ENCODE results near the gene FOXD1. TPM values are rescaled to one million over a fixed set of nuclear protein-coding genes. Genes with fewer than 3 reads are reported as not detected.

The FOXD1 gene
- total and polyA plus RNA-seq, 2 of the 8 experiments (the other 6 are each of a cell fraction or from before 2014, with no cell fraction given): 0.11 to 1.1 TPM

DNA sequence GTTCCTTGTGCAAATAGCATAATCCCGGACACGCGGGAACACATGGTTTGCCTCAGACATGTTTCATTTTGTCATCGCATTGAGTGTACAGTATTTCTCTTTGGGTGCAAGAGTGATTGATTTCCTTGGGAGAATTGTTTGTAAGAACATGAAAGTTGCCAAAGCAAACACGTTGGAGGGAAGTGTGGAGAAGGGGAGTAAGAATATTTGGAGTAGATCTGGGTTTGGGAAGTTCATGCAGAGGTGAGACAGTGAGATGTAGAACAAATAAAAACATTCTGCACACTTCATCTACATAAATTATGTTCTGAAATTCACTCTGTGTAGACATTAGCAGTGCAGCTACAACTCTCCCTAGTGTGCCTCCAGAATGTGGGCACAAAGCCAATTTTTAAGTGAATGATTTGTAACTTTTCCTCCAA is 24.0 kb downstream of the FOXD1 start:
- Histone ChIP-seq H2AFZ (ENCODE audit: low read length) (no peak overlapping the region), H4K20me1 (replicated peaks in 1 of 2; ENCODE audit: control insufficient read depth in 1 of 2, insufficient read depth in 2 of 2, low read length in 2 of 2) (no peaks in the 10 kb centered on the region), H3K56ac (replicated peaks; ENCODE audit: insufficient read length, low read depth, low read length) (no peak overlapping the region), H3K18ac (ENCODE audit: extremely low read depth, low read length) (no peak overlapping the region), H2BK5ac (ENCODE audit: low read depth, low read length) (no peak overlapping the region), H3K36me3 (ENCODE audit: control insufficient read depth in 2 of 4, insufficient read depth in 4 of 4, low read length in 3 of 4) (no peaks in the 10 kb centered on the region; a peak in 1 of 8 replicates), H3K14ac (ENCODE audit: insufficient read length) (no peak overlapping the region), H3K9me3 (ENCODE audit: insufficient read depth in 2 of 2, low read depth in 1 of 2, low read length in 1 of 2) (no peaks in the 10 kb centered on the region), H3K4me2 (ENCODE audit: insufficient read depth in 1 of 2, low read depth in 2 of 2, low read length in 2 of 2) (no peak overlapping the region), H3K9ac (replicated peaks in 1 of 4; ENCODE audit: extremely low read depth in 1 of 4, low read depth in 3 of 4, low read length in 3 of 4) (no peak overlapping the region), H3K79me2 (ENCODE audit: control insufficient read depth in 1 of 2, insufficient read depth in 2 of 2, low read length in 2 of 2) (no peaks in the 10 kb centered on the region; a peak in 1 of 4 replicates), H3K79me1 (ENCODE audit: low read depth, low read length) (no peaks in the 10 kb centered on the region), H3K4ac (replicated peaks; ENCODE audit: insufficient read length, low read depth, low read length) (no peak overlapping the region), H2BK15ac (ENCODE audit: low read length) (no peak overlapping the region), H2AK5ac (ENCODE audit: low read depth, low read length) (no peak overlapping the region), H2BK12ac (ENCODE audit: low read depth, low read length) (no peak overlapping the region), H2BK120ac (replicated peaks; ENCODE audit: low read depth, low read length) (no peak overlapping the region), H3K4me1 (replicated peaks in 1 of 4; ENCODE audit: control insufficient read depth in 3 of 4, insufficient read depth in 4 of 4, low read length in 3 of 4) (peaks cover 0 to 6% (median 0%) of the 10 kb centered on the region in 4 experiments; a peak in 4 of 7 replicates), H4K8ac (ENCODE audit: extremely low read depth, insufficient read depth, low read length) (no peak overlapping the region), H3K27me3 (replicated peaks in 1 of 4; ENCODE audit: control insufficient read depth in 3 of 4, extremely low read depth in 1 of 4, insufficient read depth in 3 of 4, low read length in 3 of 4) (peaks cover 23 to 38% (median 33%) of the 10 kb centered on the region in 4 experiments), H4K91ac (replicated peaks; ENCODE audit: insufficient read length, low read length) (no peak overlapping the region), H2BK20ac (ENCODE audit: low read length) (no peak overlapping the region), H3K23ac (ENCODE audit: insufficient read length) (no peak overlapping the region), H3K4me3 (ENCODE audit: extremely low read depth in 1 of 4, insufficient read depth in 2 of 4, low read depth in 3 of 4, low read length in 4 of 4) (no peak overlapping the region), H3K27ac (ENCODE audit: low read depth, low read length) (no peak overlapping the region), H4K5ac (ENCODE audit: insufficient read length, low read depth, low read length) (no peak overlapping the region), H3K23me2 (ENCODE audit: low read depth, low read length) (peaks cover 5% of the 10 kb centered on the region)
- 80% methylated on average over 5 of the region's 5 CpGs; no CpG with 5 or more reads in 1 of the 2 experiments for WGBS, 2 experiments (ENCODE audit: extremely low coverage in 1 of 2, insufficient coverage in 1 of 2, insufficient read length in 1 of 2, insufficient replicate concordance in 2 of 2, low coverage in 1 of 2, low lambda C conversion rate in 2 of 2, missing lambda C conversion rate in 1 of 2)
- DNase-seq (ENCODE audit: low read depth in 1 of 2, low spot score in 2 of 2) (no peak), FAIRE-seq (no peak)
- ChIA-PET CTCF (ENCODE audit: partially characterized antibody) (interaction anchor here (0.7 to 1.4 kb wide), 2 partner anchors 25 to 30 kb away, joined by 3 read pairs; no protein-coding TSS in a partner anchor), POLR2A (ENCODE audit: partially characterized antibody) (no interaction called here)
- TF ChIP-seq RBBP5 (IDR thresholded peaks at IDR 0.05; ENCODE audit: borderline replicate concordance, low read depth, low read length): no peak
- no peak for TF ChIP-seq ATF2 (IDR thresholded peaks at IDR 0.05; ENCODE audit: low read length)
- no peak for TF ChIP-seq SAP30 (IDR thresholded peaks at IDR 0.05; ENCODE audit: insufficient read depth, insufficient replicate concordance, low read length)
- TF ChIP-seq E2F6 (IDR thresholded peaks at IDR 0.05): no peak
- TF ChIP-seq KDM4A (IDR thresholded peaks at IDR 0.05; ENCODE audit: low read depth, low read length, severe bottlenecking): no peak
- TF ChIP-seq CBX8 (IDR thresholded peaks at IDR 0.05; ENCODE audit: borderline replicate concordance, low read depth, low read length): no peak
- TF ChIP-seq, protein P1, sequence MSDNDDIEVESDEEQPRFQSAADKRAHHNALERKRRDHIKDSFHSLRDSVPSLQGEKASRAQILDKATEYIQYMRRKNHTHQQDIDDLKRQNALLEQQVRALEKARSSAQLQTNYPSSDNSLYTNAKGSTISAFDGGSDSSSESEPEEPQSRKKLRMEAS (IDR thresholded peaks at IDR 0.05): no peak
- TF ChIP-seq CTCF (IDR thresholded peaks at IDR 0.05; ENCODE audit: control extremely low read depth in 1 of 3, insufficient read depth in 1 of 3, low read depth in 1 of 3, low read length in 3 of 3): no peak

Data from H1 (cell line).